ENCODE measurements around the gene MRPL53.
"Not testable (repeated sequence)": the region's sequence is repeated elsewhere in the genome, so short reads cannot be mapped to it uniquely, and the experiment has no call there.

Gene MRPL53

GRCh38 chr2:74454654-74455511, 17.6 kb downstream of the MRPL53 start, which contains the start of gene INO80B:
TSS of gene INO80B (plus strand) at chr2:74455087. CDS start at chr2:74455117, 30 bp downstream.
- DNase-seq (ENCODE audit: low read depth in 2 of 2) = peak; percentile 94 to 95

- DNase-seq (ENCODE audit: low read depth in 2 of 2) = no peak
These were observed 21.8 kb downstream of the MRPL53 start for GRCh38 chr2:74450570-74451190.

GRCh38 chr2:74448771-74449170, 23.7 kb downstream of the MRPL53 start:
- no peak for DNase-seq (ENCODE audit: low read depth in 2 of 2)

GRCh38 chr2:74447230-74447999, 25.1 kb downstream of the MRPL53 start:
- no peak for DNase-seq (ENCODE audit: low read depth in 2 of 2)

- no peak for DNase-seq (ENCODE audit: low read depth in 2 of 2)
These were observed 27.8 kb downstream of the MRPL53 start for GRCh38 chr2:74444498-74445318.

GRCh38 chr2:74442483-74443297, 29.8 kb downstream of the MRPL53 start:
- not testable (repeated sequence) for DNase-seq (ENCODE audit: low read depth in 2 of 2)

GRCh38 chr2:74441690-74442482, 30.6 kb downstream of the MRPL53 start, which contains the start of gene RTKN:
TSS of gene RTKN (minus strand) at chr2:74441937. CDS start at chr2:74441816, 121 bp downstream.
- DNase-seq (ENCODE audit: low read depth in 2 of 2) = no peak

- no peak for DNase-seq (ENCODE audit: low read depth in 2 of 2)
These were observed 31.2 kb downstream of the MRPL53 start for GRCh38 chr2:74441170-74441689.

GRCh38 chr2:74440378-74441169, 31.9 kb downstream of the MRPL53 start:
- DNase-seq (ENCODE audit: low read depth in 2 of 2) = peak; percentile 53 to 55

- DNase-seq (ENCODE audit: low read depth in 2 of 2) = no peak
These were observed 32.6 kb downstream of the MRPL53 start for GRCh38 chr2:74439803-74440377.

- DNase-seq (ENCODE audit: low read depth in 2 of 2) = no peak
These were observed 33.1 kb downstream of the MRPL53 start for GRCh38 chr2:74439373-74439772.

- no peak for DNase-seq (ENCODE audit: low read depth in 2 of 2)
These were observed 34.2 kb downstream of the MRPL53 start for GRCh38 chr2:74438248-74438647.

GRCh38 chr2:74436848-74437695, 35.4 kb downstream of the MRPL53 start:
- no peak for DNase-seq (ENCODE audit: low read depth in 2 of 2)

- DNase-seq (ENCODE audit: low read depth in 2 of 2) = no peak
These were observed 36.2 kb downstream of the MRPL53 start for GRCh38 chr2:74436111-74436805.

- DNase-seq (ENCODE audit: low read depth in 2 of 2) = no peak
These were observed 42.0 kb downstream of the MRPL53 start for GRCh38 chr2:74430502-74430901.

All from fibroblast of skin of left biceps (primary cell).